C4-2B (cell line): ENCODE results near the gene AGAP1.

Experiments used
- H3K27ac ChIP-seq: fragments of 450-650 bp; 2 replicates; pipeline ENCODE4 v1.5.1; 2017
- CTCF ChIP-seq: fragments of 450-650 bp; conservative IDR thresholded peaks from 2 replicates; pipeline ENCODE4 v1.5.1; 2017; ENCODE audit warnings: mild to moderate bottlenecking
- ZFX ChIP-seq: fragments of 450-650 bp; IDR thresholded peaks from 2 replicates; pipeline ENCODE4 v1.6.1; 2017

The AGAP1 gene

GRCh38 chr2:235937087-235937486 lies 443.2 kb downstream of the AGAP1 start:
- TF ChIP-seq ZFX (no peak), CTCF (no peak)
- no peak overlapping the region for H3K27ac ChIP-seq

- TF ChIP-seq CTCF: no peak
- TF ChIP-seq ZFX: no peak
- H3K27ac ChIP-seq: no peak overlapping the region
Measured at GRCh38 chr2:235937526-235937925, 443.7 kb downstream of the AGAP1 start.

GRCh38 chr2:235937936-235938335 lies 444.1 kb downstream of the AGAP1 start:
- H3K27ac ChIP-seq: no peak overlapping the region
- TF ChIP-seq ZFX (no peak), CTCF (no peak)

- H3K27ac ChIP-seq: no peak overlapping the region
- TF ChIP-seq CTCF: no peak
Measured at GRCh38 chr2:235938611-235939010, 444.8 kb downstream of the AGAP1 start.

GRCh38 chr2:235939471-235939870 lies 445.6 kb downstream of the AGAP1 start:
- H3K27ac ChIP-seq: no peak overlapping the region

GRCh38 chr2:235940330-235940729 lies 446.5 kb downstream of the AGAP1 start:
- H3K27ac ChIP-seq: no peak overlapping the region
- no peak for TF ChIP-seq CTCF
- TF ChIP-seq ZFX: no peak

More at GRCh38 chr2:235939471-235939870, 445.6 kb downstream of the AGAP1 start:
- TF ChIP-seq CTCF (no peak), ZFX (no peak)

GRCh38 chr2:235944591-235944990 lies 450.7 kb downstream of the AGAP1 start:
- TF ChIP-seq ZFX (no peak), CTCF (no peak)
- H3K27ac ChIP-seq: no peak overlapping the region
